ENCODE measurements around the gene WWTR1.

DNA sequence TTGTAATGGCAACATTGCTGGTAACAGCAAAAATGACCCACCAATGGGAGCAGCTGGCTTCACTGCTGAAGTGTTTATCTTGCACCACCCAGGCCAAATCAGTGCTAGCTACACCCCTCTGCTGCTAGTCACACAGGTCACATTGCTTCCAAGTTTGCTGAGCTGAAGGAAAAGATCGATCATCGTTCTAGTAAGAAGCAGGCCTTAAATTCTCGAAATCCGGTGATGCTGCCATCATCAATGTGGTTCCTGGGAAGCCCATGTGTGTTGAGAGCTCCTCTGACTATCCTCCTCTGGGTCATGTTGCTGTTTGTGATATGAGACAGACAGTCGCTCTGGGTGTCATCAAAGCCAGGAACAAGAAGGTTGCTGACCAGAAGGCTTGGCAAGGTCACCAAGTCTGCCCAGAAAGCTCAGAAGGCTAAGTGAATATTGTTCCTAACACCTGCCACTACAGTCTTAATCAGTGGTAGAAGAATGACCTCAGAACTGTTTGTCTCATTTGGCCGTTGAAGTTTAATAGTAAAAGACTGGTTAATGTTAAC lies 162.2 kb downstream of the WWTR1 start:
- no peak for TF ChIP-seq CTCF (IDR thresholded peaks at IDR 0.05; ENCODE audit: control extremely low read depth in 1 of 3, insufficient read depth in 1 of 3, low read depth in 1 of 3, low read length in 3 of 3)
- no peak for TF ChIP-seq POLR2A (IDR thresholded peaks at IDR 0.05; ENCODE audit: control extremely low read depth in 1 of 2, low read depth in 2 of 2, low read length in 2 of 2)
- no peak for TF ChIP-seq KDM1A (IDR thresholded peaks at IDR 0.05; ENCODE audit: borderline replicate concordance, low read length)
- no peak for TF ChIP-seq SRF (IDR thresholded peaks at IDR 0.05; ENCODE audit: low read depth, low read length)
- TF ChIP-seq, protein P1, sequence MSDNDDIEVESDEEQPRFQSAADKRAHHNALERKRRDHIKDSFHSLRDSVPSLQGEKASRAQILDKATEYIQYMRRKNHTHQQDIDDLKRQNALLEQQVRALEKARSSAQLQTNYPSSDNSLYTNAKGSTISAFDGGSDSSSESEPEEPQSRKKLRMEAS (IDR thresholded peaks at IDR 0.05), result no peak
